Hematopoietic multipotent progenitor cell treated with erythropoietin and hydrocortisone succinate and interleukin-3 and kit ligand, for 4 days (in vitro differentiated cells): ENCODE measurements around the gene MIPOL1.
A peak's percentile ranks its signal among the peaks of the same experiment; 100 is the strongest.
"Not testable (repeated sequence)": the region's sequence is repeated elsewhere in the genome, so short reads cannot be mapped to it uniquely, and the experiment has no call there.

Source experiments
- DNase-seq: peaks from one replicate; pipeline ENCODE4 v3.0.0-alpha.2; 2015

MIPOL1 gene, protein sequence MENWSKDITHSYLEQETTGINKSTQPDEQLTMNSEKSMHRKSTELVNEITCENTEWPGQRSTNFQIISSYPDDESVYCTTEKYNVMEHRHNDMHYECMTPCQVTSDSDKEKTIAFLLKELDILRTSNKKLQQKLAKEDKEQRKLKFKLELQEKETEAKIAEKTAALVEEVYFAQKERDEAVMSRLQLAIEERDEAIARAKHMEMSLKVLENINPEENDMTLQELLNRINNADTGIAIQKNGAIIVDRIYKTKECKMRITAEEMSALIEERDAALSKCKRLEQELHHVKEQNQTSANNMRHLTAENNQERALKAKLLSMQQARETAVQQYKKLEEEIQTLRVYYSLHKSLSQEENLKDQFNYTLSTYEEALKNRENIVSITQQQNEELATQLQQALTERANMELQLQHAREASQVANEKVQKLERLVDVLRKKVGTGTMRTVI

DNA sequence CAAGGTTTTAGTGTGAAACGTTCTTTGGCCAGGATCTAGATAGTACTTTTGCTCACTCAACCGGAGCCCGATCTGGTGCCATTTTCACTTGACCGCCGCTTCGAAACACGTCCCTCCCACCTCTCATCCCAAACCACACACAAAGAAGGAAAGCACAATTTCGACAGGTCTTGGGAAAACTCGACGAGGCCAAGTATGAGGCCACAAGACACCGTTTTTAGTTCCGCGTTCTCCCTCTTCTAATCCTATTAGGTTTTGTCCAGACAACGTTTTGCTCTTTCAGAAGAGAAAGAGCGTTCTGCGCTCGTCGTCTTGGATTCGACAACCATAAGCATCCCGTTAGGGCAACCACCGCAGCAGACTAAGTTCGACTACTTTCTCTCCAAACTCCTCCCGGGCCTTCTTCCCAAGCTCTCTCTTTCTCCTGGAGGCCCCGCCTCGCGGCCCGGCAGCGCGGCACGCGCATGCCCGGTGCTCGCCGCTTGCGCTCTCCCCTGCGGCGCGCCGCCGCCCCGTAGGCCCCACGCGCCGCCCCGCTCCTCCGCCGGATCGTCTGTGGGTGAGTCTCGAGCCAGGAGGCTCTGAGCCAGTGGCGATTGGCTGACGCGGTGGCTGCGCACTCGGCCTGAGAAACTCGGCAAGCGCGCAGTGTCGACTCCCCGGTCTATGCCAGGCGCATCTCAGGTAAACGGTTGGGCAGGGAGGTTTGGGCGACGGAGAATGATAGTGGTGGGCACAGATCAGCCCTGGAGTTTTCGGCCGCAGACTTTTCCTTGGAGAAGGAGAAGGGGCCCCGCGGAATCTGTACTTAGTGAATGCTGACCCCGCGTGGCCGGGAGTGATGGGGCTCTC lies at the start of gene MIPOL1:
TSS of gene MIPOL1 (plus strand) at position 517 of the 852 bp plus-strand sequence. CDS start 49,952 bp downstream, outside the sequence.
- peak; percentile 84 for DNase-seq

DNA sequence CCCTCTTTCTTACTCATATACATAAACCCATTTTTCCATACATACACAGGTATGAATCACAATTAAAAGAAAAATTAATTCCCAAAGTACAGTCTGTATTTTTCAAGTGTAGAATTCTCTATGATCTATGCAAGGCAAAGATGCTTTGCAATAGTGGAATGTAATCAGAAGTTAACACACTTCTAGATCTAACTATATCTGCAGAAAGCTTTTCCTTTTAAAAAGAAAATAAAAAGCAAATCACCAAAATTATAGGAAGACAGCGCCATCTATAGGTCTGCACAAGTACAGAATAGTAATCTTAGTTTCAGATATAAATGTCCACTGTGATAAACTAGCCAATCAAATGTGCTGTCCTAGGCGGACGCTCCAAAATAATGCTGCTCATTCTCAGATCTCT lies 47.3 kb upstream of the MIPOL1 start:
- DNase-seq: peak; percentile 73

DNA sequence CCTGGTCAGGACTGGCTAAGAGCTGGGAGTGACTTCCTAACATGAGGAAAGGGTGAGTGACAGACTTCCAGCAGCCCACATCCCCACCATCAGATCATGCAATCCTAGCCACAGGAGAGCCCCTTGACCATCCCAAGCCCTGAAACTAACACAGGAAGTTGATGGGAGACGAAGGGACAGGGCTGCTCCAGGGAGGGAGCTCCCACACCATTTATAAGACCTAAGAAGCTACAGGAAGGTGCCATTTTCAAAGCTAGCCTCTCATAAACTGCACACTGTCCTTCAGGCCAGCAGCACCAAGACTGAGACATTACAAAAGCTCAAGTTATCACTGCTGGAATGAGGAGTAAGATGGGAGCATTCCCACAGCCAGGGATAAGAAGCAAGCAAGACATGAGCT lies 44.7 kb upstream of the MIPOL1 start:
- no peak for DNase-seq

DNA sequence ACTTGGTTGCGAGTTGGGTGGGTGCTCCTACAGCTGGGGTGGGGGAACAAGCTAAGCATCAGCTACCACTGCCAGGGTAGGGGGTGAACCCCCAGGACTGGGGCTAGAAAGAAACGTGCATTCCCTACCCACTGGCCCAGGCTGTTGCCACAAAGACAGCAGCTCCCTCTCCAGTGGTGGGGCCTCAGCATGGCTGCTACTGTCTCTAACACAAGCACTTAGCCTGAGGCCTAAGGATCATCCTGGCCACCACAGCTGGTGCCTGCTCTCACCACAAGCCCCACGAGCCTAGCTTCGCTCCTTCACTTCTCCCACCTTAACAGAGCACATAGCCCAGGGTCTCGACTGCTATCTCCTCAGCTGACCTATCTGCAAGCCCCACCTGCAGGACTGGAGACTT lies 44.3 kb upstream of the MIPOL1 start:
- DNase-seq: no peak

DNA sequence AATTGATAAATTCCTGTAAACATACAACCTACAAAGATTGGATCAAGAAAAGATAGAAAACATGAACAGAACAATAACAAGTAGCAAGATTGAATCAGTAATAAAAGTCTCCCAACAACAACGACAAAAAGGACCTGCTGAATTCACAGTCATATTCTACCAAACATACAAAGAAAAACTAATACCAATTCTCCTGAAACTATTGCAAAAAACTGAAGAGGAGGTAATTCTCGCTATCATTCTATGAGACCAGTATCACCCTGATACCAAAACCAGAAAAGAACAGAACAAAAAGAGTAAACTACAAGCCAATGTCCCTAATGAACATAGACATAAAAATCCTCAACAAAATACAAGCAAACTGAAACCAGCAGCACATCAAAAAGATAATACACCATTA lies 39.8 kb upstream of the MIPOL1 start:
- DNase-seq: no peak

DNA sequence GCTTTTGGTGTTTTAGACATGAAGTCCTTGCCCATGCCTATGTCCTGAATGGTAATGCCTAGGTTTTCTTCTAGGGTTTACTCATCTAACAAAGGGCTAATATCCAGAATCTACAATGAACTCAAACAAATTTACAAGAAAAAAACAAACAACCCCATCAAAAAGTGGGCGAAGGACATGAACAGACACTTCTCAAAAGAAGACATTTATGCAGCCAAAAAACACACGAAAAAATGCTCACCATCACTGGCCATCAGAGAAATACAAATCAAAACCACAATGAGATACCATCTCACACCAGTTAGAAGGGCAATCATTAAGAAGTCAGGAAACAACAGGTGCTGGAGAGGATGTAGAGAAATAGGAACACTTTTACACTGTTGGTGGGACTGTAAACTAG lies 35.4 kb upstream of the MIPOL1 start:
- DNase-seq: not testable (repeated sequence)

DNA sequence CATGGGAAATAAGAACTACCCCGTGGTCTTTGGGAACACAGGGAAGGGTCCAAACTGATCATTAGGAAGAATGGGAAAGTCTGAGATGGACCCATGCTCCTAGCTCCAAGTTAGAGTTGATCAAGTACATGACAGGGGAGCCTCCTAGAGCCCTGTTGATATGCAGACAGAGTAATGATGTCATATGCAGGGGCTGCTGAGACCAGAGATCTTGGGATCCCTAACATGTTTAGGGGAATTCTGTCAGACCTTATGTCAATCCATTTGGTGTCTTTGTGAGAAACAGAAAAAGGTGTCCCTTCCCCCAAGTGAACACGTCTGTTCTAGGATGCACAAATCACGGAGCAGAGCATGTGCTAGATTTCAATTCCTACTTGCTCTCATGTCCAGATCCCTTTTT lies 31.9 kb upstream of the MIPOL1 start:
- DNase-seq: no peak

DNA sequence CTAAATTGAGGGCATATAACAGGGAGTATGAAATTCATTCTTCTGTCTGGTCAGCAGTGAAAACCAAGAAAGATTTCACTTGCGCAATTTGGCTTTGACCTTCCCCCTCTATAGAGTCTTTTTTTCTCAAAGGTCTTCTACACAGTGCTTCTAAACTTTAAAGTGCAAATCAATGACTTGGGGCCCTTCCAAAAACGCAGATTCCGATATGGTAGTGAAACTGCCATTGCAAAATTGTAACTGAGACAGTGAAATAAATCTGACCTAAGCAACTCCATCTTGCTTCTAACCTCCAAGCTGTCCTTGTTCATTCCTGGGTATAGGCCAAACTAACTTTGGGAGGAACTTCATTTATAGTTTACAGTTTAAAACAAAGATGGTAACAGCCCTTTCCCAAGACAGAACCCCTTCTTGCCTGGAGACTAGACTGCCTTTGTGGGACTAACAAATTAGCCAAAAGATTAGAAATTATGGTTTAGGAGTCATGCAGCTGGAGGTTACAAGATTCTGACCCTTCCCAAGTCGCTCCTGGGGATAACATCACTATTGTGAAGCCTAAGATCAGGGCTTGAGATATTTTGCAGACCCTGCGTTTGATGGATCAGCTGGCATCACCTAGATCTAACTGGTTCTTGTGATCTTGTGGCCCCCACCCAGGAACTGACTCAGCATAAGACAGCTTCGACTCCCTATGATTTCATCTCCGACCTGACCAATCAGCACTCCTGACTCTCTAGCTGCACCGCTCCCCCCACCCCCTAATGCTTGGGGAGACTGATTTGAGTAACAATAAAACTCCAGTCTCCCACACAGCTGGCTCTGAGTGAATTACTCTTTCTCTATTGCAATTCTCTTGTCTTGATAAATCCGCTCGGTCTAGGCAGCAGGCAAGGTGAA lies 30.3 kb upstream of the MIPOL1 start:
- DNase-seq: no peak

DNA sequence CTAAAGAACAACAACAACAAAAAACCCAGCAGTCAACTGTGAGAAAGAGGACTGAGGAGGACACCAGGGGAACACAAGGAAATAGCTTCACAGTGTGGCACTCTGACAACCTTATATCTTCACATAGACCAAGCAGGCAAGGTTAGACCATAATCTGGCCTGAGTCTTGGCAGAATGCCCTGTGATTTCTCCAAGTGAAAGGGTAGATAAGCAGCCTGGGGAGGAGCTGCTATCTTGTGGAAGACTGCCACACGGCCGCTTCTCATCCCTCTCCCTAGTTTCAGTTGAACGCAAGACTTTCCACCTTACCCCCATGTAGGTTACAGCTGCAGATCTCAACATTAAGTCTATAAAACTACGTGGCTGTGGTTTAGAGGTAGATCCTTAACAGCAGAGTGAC lies 29.0 kb upstream of the MIPOL1 start:
- DNase-seq: peak; percentile 94

DNA sequence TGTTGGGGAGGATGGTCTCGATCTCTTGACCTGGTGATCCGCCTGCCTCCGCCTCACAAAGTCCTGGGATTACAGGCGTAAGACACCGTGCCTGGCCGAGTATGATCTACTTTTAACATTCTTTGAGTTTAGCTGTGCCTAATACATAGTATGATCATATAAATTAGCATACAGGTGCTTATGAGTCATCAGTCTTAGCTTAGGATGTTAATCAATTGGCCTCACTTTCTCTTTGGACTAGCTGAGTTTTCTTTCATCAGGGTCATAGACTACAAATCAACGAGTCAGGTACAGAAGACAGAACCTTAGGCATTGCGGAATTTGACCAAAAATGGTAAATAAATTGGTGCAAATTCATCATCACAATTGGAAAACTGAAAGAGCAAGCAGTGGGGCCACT lies 27.5 kb upstream of the MIPOL1 start:
- no peak for DNase-seq

DNA sequence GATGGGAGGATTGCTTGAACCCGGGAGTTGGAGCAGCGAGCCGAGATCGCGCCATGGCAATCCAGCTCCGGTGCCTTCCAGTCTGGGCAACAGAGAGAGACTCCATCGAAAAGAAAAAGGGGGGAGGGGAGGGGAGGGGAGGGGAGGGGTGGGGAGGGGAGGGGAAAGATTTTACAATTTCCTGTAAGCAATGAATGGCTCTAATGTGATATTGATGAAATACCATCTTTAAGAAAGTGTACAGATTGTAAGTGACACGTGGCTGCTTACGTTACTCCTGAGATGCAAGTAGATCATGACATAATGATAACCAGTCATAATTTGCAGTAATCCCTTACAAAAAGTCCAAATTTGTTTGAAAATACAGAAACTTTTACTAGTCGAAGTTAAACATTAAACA lies 26.7 kb upstream of the MIPOL1 start:
- DNase-seq: no peak

DNA sequence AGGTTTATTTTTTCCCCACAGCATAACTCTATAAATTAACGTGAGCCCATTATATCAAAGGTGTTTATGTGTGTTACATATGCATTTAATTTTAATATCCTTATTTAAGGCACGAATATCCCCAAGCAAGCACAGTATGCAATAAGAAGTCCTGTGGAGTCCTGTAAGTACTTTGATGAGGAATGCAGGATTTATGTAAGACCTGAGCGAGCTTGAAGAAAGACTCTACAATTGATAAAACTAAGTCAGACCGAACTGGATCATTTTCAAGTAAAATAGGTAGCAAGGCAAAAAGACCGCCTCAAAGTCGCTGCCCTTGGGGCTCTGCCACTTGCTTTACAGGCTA lies 26.1 kb upstream of the MIPOL1 start:
- DNase-seq: no peak

DNA sequence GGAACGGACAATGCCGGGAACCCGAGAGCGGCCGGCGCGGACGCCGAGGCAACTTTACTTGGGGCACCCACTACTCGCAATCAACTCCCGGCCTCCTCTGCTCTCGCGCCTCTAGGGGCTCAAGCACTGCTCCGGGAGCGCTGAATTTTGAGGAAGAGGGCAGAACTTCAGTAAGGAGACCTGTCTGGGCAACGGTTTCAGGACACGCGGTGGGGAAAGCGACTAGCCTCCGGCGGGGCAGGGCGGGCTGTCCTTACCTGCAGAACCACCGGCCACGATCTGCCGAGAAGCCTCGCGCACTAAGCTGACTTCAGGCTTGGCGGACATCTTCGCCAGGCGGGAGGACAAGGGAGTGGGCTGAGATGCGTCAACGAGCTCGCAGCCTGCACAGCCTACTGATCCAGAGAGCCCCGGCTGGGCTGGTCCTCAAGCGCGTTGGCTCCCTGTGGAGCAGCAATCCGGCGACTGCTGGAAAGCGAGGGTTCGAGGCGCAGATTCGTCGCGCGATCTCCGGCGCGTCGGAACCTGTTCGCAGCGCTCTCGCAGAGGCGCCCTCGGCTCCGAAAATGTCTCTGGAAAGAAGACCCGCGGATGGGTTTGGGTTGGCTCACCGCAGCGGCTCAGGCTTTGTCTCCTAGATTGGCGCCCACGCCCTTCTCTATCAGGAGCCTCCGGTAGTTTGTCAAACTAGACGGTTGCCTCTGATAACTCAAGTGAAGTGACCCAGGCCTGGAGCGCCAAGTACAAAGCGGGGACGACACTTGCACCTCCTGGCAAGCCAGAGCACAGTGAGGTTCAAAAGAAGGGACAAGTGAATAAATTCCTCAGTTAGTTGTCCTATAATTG lies 25.5 kb upstream of the MIPOL1 start, which contains the start of gene SLC25A21:
TSS of gene SLC25A21 (minus strand) at position 583 of the 846 bp plus-strand sequence.
- DNase-seq: peak; percentile 91

DNA sequence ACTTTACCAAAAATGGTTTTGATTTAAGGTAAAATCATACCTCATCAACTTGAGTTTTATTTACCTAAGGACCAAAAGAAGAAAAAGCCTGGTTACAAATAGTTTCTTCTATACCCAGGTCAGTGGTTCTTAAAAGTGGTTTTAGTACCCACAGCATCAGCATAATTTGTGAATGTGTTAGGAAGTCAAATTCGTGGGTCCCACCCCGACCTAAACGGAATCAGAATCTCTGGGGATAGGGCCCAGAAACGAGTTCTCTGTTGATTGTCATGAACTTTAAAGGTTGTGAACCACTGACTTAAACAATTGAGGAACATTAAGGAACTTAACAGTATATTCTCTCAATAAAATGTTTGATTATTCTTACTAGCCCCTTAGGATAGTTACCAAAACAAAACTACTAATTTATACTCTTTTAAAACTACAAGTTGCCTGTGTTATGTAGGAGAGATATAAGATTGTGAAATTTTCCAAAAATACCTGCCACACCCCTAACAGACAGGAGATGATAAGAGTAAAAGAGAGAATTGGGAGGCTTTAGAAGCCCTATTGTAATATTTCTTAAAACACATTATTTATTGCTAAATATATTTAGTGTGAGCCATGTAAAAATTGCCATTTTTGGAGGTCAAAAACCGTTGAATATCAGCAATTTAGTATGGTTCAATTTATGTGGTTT lies 24.7 kb upstream of the MIPOL1 start:
- DNase-seq: peak; percentile 36

DNA sequence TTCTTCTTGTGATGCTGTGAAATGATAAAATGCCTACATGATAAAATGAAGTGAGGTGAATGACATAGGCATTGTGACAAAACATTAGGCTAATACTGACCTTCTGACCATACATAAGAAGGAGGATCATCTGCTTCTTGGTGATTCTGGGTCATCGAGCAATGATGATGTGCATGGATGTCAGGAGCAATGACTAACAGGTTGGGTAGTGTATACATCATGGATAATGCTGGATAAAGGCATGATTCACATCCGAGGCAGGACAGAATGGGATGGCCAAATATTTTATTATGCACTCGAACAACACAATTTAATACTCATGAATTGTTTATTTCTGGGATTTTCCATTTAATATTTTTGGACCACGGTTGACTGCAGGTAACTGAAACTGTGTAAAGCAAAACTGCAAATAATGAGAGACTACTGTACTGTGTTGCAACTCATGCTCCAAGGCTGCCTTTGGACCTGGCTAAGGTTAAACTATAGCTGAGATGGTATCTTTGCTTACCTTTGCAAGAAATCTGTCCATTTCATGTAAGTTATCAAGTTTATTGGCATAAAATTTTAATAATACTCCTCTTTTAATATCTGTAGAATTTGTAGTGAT lies 17.7 kb upstream of the MIPOL1 start:
- DNase-seq: no peak

DNA sequence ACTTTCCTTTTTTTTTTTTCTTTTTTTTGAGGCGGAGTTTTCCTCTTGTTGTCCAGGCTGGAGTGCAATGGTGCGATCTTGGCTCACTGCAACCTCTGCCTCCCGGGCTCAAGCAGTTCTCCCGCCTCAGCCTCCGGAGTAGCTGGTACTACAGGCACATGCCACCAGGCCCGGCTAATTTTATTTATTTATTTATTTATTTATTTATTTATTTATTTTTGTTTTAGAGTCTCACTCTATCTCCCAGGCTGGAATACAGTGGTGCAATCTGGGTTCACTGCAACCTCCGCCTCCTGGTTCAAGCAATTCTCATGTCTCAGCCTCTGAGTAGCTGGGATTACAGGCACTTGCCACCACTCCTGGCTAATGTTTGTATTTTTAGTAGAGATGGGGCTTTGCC lies 16.9 kb upstream of the MIPOL1 start:
- DNase-seq: not testable (repeated sequence)

DNA sequence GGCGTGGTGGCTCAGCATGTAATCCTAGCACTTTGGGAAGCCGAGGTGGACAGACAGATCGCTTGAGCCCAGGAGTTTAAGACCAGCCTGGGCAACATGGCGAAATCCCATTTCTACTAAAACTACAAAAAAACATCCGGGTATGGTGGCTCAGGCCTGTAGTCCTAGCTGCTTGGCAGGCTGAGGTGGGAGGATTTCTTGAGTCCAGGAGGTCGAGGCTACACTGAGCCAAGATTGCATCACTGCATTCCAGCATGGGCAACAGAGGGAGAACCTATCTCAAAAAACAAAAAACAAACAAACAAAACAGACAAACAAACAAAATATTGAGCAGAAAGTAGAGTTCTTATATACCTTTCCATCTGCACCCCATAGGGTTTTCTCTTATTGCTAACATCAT lies 16.3 kb upstream of the MIPOL1 start:
- no peak for DNase-seq

DNA sequence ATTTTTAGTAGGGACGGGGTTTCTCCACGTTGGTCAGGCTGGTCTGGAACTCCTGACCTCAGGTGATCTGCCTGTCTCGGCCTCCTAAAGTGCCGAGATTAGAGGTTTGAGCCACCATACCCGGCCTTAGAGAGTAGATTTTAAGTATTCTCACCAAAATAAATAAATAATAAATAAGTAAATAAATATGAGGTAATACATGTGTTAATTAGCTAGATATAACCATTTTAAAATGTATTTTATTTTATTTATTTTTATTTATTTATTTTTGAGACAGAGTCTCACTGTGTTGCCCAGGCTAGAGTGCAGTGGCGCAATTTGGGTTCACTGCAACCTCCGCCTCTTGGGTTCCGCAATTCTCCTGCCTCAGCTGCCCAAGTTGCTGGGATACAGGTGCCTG lies 13.2 kb upstream of the MIPOL1 start:
- DNase-seq: not testable (repeated sequence)

DNA sequence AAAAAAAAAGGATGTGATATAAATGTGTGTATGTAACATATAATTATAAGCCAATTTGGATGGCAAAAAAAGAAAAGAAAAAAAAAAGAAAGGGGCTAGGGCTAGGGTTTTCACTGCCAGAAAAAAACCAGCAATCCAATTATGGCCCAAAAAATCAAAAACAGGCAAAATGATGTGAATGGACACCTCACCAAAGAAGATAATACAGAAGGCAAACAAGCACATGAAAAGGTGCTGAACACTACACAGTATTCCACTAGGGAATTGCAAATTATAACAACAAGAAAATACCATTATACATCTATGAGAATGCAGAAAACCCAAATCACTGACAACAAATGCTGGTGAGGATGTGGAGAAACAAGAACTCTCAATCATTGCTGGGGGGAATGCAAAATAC lies 12.1 kb upstream of the MIPOL1 start:
- DNase-seq: no peak

DNA sequence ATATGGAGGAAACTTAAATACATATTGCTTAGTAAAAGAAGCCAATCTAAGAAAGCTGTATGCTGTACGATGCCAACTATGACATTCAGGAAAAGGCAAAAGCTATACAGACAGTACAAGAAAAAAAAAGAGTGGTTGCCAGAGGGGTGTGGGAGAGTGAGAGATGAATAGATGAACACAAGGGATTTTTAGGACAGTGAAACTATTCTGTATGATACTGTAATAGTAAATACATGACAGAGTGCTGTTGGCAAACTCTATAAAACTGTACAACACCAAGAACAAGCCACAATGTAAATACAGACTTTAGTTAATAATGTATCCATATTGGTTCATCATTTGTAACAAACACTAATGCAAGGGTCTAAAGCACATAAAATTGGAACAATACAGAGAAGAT lies 10.9 kb upstream of the MIPOL1 start:
- DNase-seq: no peak

DNA sequence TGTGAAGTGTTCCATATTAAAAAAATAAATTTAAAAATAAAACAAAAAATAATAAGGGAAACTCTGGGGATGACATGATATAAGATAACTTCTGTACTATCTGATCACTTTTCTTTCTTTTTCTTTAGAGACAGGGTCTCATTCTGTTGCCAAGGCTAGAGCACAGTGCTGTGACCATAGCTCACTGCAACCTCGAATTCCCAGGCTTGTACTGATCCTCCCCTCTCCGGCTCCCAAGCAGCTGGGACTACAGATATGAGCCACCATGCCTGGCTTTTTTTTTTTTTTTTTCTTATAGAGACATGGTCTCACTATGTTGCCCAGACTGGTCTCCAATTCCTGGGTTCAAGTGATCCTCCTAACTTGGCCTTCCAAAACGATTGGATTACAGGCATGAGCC lies 10.4 kb upstream of the MIPOL1 start:
- no peak for DNase-seq
